ENCODE results near the gene UBR3. TPM values are rescaled to one million over a fixed set of nuclear protein-coding genes. Genes with fewer than 3 reads are reported as not detected.

UBR3 gene
- total and polyA plus RNA-seq, 2 of the 4 experiments (the other 2 are of a cell fraction), result 10.0 to 33.9 TPM

DNA sequence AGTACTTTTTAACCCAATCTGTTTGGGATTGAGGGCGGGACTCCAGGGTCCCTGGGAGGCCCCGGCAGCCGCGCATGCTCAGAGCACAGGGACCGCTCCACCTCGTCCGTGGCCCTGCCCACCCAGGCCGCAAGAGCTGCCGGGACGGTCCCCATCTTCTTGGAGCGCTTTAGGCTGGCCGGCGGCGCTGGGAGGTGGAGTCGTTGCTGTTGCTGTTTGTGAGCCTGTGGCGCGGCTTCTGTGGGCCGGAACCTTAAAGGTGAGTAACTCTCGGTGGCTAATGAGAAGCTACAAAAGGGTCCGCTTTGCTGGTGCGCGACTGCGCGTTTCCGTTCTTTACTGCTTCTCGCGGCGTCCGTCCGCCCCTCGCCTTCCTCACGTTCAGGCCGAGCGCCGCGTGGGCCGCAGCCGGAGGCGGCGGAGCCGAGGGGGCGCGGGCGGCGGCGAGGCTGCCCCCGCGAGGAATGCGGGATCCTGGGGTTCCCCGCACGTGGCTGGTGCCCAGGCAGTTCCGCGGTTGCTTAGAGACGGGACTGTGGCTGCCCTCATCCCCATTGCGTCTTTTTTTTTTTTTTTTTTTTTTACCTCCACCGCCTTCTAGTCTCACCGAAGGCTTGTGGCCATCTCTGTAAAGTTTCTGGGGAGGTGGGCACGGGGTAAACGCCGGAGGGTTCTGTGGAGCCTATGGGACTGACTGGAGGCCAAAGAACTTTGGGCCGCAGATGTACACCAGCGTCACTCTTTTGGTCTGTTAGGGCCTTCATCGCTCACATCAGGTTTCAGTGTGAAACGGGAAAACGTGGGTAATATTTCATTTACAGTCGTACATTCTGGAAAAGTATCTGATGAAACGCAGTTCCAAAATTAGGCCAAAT lies 28.3 kb upstream of the UBR3 start, which contains the start of gene SSB:
SSB (plus strand) TSS at position 154 of the 875 bp plus-strand sequence. CDS start 2,090 bp downstream, outside the sequence.
- 0% methylated on average over 19 of the region's 67 CpGs; no CpG with 5 or more reads in 1 of the 2 experiments for WGBS, 2 experiments (ENCODE audit: extremely low coverage in 2 of 2, insufficient read length in 1 of 2)
- Histone ChIP-seq H3K9me1 (ENCODE audit: insufficient read depth, low read length) (no peaks in the 10 kb centered on the region), H3K56ac (ENCODE audit: extremely low read depth, insufficient read depth, low read length) (peak within 1 kb of the TSS; percentile 82; the same call in 1 of the 2 replicates), H3K4me2 (ENCODE audit: low read depth, low read length) (peak within 1 kb of the TSS; percentile 98), H4K5ac (ENCODE audit: low read depth, low read length) (peak within 1 kb of the TSS; percentile 86), H3K79me1 (ENCODE audit: low read depth in 1 of 2, low read length in 2 of 2) (peaks cover 2 to 21% of the 10 kb centered on the region in 2 experiments; a peak in 2 of 4 replicates), H3K36me3 (ENCODE audit: control insufficient read depth, insufficient read depth, low read length) (peaks cover 6% of the 10 kb centered on the region), H3K9me3 (ENCODE audit: control insufficient read depth, insufficient read depth, low read length) (no peaks in the 10 kb centered on the region), H2AK5ac (ENCODE audit: low read depth, low read length) (peak within 1 kb of the TSS; percentile 64; the same call in 1 of the 2 replicates), H4K20me1 (ENCODE audit: insufficient read depth, low read length) (no peaks in the 10 kb centered on the region), H3K4me1 (ENCODE audit: control insufficient read depth, insufficient read depth, low read length) (peaks cover 4% of the 10 kb centered on the region), H3K14ac (replicated peaks; ENCODE audit: low read depth, low read length) (peak within 1 kb of the TSS; percentile 85), H2BK15ac (ENCODE audit: low read depth, low read length) (0 out of 3 replicates have a peak within 1 kb of the TSS, but pooled peaks have one; percentile 23), H3K4me3 (ENCODE audit: insufficient read depth, low read depth, low read length) (peak within 1 kb of the TSS; percentile 87), H4K8ac (ENCODE audit: low read depth in 2 of 2, low read length in 2 of 2) (peak within 1 kb of the TSS; percentile 96 to 99), H3K4ac (ENCODE audit: low read depth, low read length) (peak within 1 kb of the TSS; percentile 76), H2BK20ac (ENCODE audit: low read depth, low read length) (no peak within 1 kb of the TSS), H3K23ac (ENCODE audit: low read depth, low read length) (peak within 1 kb of the TSS; percentile 90), H2AK9ac (replicated peaks; ENCODE audit: low read depth, low read length, poor library complexity) (peak within 1 kb of the TSS; percentile 93), H2BK5ac (ENCODE audit: low read depth, low read length, poor library complexity, severe bottlenecking) (peak within 1 kb of the TSS; percentile 81), H2AFZ (replicated peaks; ENCODE audit: low read length, poor library complexity) (peak within 1 kb of the TSS; percentile 93), H2BK120ac (ENCODE audit: low read depth, low read length) (peak within 1 kb of the TSS; percentile 58), H3K27me3 (ENCODE audit: control insufficient read depth, insufficient read depth, low read length) (no peaks in the 10 kb centered on the region), H3K9ac (ENCODE audit: low read depth, low read length) (peak within 1 kb of the TSS; percentile 96), H4K91ac (ENCODE audit: insufficient read depth, low read depth, low read length) (peak within 1 kb of the TSS; percentile 55; the same call in 1 of the 2 replicates), H3K18ac (ENCODE audit: low read depth, low read length) (0 out of 2 replicates have a peak within 1 kb of the TSS, but pooled peaks have one; percentile 56), H3K27ac (ENCODE audit: insufficient read depth, low read length) (peak within 1 kb of the TSS; percentile 94)
- peak; percentile 79 for TF ChIP-seq POLR2A (IDR thresholded peaks at IDR 0.05; ENCODE audit: low read depth, low read length)
- TF ChIP-seq, protein P1, sequence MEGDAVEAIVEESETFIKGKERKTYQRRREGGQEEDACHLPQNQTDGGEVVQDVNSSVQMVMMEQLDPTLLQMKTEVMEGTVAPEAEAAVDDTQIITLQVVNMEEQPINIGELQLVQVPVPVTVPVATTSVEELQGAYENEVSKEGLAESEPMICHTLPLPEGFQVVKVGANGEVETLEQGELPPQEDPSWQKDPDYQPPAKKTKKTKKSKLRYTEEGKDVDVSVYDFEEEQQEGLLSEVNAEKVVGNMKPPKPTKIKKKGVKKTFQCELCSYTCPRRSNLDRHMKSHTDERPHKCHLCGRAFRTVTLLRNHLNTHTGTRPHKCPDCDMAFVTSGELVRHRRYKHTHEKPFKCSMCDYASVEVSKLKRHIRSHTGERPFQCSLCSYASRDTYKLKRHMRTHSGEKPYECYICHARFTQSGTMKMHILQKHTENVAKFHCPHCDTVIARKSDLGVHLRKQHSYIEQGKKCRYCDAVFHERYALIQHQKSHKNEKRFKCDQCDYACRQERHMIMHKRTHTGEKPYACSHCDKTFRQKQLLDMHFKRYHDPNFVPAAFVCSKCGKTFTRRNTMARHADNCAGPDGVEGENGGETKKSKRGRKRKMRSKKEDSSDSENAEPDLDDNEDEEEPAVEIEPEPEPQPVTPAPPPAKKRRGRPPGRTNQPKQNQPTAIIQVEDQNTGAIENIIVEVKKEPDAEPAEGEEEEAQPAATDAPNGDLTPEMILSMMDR (conservative IDR thresholded peaks at IDR 0.05; ENCODE audit: low read depth, low read length), result no peak
- no peak; the same call in 1 of the 2 replicates for TF ChIP-seq MAZ (IDR thresholded peaks at IDR 0.05; ENCODE audit: borderline replicate concordance, low read depth, low read length)
- peak; percentile 92 for TF ChIP-seq MXI1 (IDR thresholded peaks at IDR 0.05; ENCODE audit: borderline replicate concordance, low read depth, low read length)
- TF ChIP-seq, protein P2, sequence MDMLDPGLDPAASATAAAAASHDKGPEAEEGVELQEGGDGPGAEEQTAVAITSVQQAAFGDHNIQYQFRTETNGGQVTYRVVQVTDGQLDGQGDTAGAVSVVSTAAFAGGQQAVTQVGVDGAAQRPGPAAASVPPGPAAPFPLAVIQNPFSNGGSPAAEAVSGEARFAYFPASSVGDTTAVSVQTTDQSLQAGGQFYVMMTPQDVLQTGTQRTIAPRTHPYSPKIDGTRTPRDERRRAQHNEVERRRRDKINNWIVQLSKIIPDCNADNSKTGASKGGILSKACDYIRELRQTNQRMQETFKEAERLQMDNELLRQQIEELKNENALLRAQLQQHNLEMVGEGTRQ (IDR thresholded peaks at IDR 0.05; ENCODE audit: low read depth, low read length), result no peak
- TF ChIP-seq BHLHE40 (IDR thresholded peaks at IDR 0.05; ENCODE audit: low read depth, low read length), result peak; percentile 51; the same call in 1 of the 2 replicates
- TF ChIP-seq NFE2L2 (IDR thresholded peaks at IDR 0.05; ENCODE audit: low read depth, low read length), result no peak
- POLR2A ChIA-PET (ENCODE audit: unreplicated experiment), result no interaction called here
- TSS peak; percentile 73 for BruUV-seq (replicated peaks)
- DNase-seq (peak; percentile 89), ATAC-seq (ENCODE audit: low read depth) (peak; percentile 100)
- intact Hi-C loops (cut with micrococcal nuclease), result loop anchor here (2.0 to 10.0 kb wide), 2 partner anchors 224 to 320 kb away; partner anchors contain the start of genes BBS5 and FASTKD1
- in situ Hi-C loops (cut with MboI; ENCODE audit: low sequenced_read_pairs), result no loop called here
- CTCF ChIA-PET, result no interaction called here
- dilution Hi-C loops (cut with HindIII; ENCODE audit: low sequenced_read_pairs, unreplicated experiment), result no loop called here
